NCI-H460 (cell line): ENCODE results near the gene KRT6A. TPM values are rescaled to one million over a fixed set of nuclear protein-coding genes. Genes with fewer than 3 reads are reported as not detected.

Experiments used
- DNase-seq: peaks from one replicate; pipeline ENCODE4 v3.0.0-alpha.2; 2016; ENCODE audit warnings: low read depth; ENCODE audit errors: extremely low read depth
- polyA plus RNA-seq: library from polyadenylated mRNA; depleted of rRNA; stranded (reverse); fragments of >200 nt; gene quantifications from 2 replicates; pipeline ENCODE4 v1.2.3, GENCODE V29; 2014; cell fraction: nucleus; rRNA removed
- total RNA-seq: library from RNA; depleted of rRNA; stranded (reverse); fragments of >200 nt; shearing (Covaris generic); gene quantifications from 2 replicates; pipeline ENCODE4 v1.2.3, GENCODE V29; 2014; rRNA removed

The KRT6A gene
- total RNA-seq: not detected in 2 replicates
- not detected in 2 replicates for polyA plus RNA-seq

DNA sequence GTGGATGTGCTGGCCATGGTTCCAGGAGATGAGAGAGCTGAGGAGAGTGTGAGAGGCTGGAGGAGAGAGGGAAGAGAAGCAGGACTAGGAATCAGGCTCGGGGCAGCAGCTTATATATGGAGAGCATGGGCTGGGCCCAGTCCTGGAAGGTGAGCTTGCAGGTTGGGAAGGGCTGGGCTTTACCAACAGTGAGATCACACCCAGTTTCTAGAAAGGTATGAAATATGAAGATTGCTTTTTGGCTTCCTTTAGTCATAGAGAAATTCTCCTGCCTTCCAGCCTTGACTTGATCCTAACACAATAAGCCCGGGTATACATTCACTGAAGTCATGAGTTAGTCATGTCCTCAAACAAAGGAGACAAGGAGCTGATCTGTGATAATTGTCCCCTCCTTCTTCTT lies at the start of gene KRT6A:
KRT6A (minus strand) TSS at position 86 of the 400 bp plus-strand sequence; CDS start at position 17, 69 bp downstream.
- DNase-seq: no peak

DNA sequence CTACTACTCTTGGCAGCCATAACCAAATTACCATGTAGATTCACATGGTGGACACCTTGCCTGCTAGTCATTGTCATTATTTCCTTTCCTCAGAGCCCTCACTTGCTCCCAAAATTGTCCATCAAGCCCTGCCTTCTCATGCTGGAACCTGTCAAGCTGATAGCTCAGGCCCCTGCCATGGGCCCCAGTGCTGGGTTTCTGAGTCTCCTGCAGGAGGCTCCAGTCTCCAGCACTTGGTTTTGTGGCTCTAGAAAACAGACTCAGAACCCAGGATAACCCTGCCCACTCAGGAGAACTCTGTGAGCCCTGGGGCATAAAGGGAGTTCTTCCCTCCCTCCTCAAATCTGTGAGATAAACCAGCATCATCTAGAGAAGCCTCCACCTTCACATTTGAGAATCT lies 49.1 kb upstream of the KRT6A start:
- no peak for DNase-seq

DNA sequence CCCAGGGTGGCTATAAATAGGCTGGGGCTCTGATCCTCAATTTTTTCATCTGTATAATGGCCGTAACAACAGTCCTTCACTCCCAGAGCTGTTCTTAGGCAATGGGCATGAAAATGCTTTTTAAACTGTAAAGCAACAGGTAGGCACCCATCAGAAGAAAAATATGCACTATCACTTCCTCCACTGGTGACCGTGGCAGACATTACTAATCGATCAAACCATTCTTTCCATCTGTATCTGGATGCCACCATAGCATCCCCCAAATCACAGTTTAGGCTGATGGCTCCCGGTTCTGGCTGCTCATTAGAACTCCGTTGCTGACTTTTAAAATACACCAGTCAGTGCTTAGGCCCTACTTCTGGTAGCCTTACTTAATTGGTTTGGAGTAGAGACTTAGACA lies 48.7 kb upstream of the KRT6A start:
- DNase-seq: no peak

DNA sequence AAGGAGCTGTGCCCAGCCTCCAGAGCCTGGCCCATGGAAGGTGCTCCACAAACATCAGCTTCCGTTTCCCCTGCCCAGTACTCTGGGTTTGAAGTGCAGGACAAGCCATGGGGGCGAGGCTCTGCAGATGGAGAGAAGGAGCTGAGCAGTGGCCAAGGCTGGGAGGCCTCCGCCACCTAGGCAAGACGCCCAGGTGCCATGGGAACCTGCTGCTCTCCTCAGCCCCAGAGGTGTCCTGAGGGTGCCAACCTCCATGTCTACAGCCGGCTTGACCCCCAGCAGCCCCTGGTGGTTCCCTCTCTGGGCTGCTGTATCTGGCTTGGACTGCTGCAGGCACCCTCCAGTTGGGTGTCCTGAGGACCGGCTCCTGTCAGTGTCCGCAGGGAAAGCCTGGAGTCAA lies 47.5 kb upstream of the KRT6A start:
- DNase-seq: no peak

DNA sequence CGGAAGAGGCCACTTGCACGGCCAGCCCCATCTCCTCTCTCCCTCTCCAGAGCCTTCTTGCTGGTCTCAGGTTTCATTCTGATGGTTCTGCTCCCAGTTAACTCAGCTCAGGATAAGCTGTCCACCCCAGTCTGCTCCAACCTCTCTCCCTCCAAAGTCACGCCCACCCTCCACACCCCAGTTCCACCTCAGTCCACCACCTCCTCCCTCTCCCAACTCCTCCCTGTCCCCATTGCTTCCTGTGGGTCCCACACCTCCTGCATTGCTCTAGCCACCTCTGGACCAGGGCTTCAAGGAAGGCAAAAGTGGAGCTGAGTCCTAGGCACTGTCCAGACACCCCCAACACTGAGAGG lies 46.7 kb upstream of the KRT6A start:
- no peak for DNase-seq

DNA sequence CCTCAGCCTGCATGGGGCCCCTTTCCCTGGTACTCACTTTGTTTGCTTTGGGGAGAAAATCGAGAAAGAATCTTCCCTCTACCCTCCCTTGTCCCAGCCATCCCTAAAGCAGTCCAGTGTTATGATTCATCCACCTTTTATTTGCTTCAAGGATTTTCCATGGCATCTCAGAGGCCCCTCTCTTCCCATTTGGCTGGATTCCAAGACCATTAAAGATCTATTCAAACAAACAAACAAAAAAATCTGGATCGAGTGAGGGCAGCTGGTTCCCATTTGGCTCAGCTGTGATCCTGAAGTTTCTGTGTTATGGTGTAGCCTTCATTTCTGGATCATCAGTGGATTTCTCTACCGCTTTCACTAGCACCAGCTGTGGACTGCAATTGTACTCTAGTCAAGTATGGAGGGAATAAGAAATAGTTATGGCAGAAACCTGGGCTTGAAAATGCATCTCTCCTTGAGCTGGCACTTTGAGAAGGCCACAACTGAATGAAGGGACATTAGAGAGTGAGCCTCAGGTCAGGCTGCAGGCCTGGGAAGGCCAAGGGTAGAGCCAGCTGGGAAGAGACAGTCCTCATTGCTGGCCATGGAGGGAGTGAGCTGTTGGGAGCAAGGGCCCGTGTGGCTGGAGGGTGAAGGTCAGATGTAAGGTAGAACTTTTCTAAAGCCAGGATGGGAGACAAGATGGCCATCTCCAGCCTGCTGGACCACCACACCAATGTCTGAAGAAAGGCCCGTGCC lies 46.2 kb upstream of the KRT6A start:
- no peak for DNase-seq

DNA sequence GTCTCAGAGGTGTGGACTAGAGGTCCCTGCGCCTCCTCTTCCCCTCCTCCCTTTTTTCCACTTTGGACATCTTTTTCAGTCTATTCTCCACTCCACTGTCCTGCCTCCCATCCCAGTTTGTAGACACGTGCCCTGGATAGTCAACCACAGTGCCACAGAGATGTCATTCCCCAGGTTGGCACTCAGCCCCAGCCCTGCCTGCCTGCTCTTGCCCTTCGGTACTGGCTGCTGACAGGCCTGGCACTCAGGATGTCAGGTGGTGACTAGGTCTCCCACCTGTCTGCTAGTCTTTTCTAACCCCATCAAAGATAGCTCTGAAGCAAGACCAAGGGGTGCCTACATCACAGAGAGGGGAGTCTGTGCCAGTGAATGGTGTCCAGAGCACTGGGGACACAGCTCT lies 44.0 kb upstream of the KRT6A start:
- no peak for DNase-seq

DNA sequence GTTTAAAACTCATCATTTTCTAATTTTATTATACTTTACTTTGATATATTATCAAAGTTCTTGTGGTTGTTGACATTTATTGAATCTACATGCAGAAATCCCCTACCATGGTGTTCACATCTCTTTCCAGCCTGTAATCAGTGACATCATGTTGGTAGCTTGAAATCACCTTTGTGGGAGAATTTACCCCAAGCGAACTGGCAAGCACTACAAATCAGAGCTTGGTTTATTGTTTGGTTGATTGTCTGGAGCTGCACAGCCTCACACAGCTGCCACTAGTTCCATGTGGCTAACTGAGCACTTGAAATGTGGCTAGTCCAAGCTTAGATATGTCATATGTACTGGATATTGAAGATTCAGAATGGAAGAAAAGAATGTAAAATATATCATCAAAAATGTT lies 42.5 kb upstream of the KRT6A start:
- DNase-seq: no peak

DNA sequence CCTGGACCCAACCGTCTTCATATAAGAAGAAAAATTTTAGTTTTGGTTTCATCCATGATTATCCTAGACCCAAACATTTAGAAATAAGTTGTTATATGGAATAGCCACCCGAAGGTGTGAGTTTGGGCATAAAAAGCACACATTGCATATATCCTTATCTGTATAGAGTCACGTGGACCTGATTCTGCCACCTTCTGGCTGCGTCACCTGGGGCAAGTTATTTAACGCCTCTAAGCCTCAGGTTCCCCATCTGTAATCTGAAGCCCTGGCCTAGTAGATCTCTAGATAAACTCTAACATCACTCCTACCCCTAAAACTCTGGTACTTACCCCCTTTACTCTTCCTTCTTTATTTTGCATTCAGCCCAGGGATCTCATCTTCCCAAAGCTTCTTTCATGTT lies 41.4 kb upstream of the KRT6A start:
- DNase-seq: no peak

DNA sequence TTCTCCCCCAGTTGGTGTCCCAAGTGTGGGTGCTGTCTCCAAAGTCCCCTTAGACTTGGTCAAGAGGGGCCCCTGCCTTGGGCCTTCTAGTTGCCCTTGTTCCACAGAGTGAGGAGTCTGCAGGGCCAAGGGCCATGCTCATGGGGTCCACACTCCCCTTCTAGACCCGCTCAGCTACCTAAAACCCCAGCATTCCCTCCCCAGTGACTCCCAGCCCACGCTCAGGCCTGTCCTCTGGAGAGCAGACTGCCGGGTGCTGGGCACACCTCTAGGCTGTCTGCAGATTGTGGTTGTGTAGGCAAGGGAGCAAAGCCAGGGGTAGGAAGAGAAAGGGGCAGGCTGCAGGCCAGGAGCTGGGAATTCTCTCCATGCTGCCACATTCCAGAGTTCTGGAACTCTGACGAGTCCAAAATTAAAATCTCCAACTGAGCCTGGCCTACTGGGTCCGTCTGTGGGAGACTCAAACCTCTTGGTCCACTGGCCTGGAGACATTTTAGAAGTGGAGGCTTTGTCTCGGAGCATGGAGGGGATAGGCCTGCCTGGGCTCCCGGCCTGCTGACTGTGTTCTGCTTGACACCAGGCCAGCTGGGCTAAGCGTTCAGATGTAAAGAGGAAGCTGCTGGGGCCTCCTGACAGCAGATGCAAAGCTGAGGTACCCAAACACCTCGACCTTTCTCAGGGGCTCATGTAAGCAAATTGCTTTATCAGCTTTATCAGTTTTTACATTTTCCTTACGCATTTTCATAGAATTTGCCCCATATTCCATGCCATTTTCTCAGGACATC lies 40.8 kb upstream of the KRT6A start:
- DNase-seq: no peak

DNA sequence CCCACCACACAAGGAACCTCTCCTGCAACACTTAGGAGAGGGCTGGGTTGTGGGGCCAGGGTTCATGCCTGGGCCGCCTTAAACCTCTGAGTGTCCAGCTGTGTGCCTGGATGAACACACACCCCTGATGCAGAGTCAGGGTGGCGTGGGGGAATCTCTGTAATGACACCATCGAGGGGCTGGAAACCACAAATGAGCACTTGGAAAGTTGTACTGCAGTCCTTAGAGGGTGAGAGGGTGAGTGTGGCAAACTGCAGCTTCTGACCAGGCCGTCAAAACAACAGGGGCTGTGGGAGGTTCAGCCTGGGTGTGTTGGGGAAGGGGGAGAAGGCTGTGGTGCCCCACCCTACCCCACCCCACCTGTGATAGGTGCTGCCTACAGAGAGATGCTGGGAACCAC lies 39.6 kb upstream of the KRT6A start:
- DNase-seq: no peak

DNA sequence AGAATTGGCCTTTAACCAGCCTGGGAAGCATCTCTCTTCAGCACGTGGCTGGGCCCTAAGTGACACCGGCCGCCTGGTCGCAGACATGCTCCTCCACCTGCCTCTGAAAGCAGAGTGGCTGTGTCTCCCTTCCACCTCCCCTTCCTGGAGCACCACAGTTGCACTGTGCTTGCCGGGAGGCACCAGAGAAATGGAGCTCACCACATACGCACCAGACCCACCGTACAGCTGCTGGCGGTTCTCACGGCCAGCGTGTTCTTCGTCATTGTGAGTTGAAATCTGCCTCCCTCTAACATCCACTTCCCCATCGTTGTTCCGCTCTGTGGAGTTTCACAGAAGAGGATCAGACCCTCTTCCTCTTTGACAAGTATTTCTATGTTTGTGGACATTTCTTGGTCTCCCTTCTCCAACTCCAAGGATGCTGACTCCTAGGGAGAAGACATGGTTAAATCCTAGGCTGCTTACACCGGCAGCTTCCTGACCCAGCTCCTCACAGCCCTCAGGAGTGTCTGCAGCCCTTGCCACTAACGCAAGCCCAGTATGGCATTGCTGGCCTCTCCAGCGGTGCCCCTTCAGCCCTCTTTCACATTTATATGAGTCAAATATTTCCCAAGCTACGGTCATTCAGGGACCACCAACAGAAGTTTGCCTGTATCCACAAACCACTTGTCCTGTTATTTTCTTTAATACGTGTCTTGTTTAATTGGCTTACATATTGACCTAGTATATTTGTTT lies 38.7 kb upstream of the KRT6A start:
- DNase-seq: no peak

DNA sequence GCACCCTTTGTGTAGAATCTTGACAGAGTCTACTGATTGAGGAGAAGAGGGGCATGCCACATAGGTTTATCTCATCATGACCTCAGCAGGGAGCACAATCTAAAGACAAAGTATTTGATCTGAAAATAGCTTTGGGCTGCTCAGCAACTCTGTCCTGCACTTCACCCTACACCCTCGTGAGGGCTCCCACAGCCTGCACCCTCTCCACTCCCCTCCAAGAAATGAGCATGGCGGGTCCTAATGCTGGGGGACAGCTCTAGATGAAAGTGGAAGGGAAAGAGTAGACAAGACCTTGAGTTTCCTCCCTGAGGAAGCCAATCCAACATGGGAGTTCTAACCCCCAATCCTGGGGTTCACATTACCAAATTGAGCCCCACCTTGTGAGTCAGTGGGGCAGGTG lies 37.8 kb upstream of the KRT6A start:
- DNase-seq: no peak

DNA sequence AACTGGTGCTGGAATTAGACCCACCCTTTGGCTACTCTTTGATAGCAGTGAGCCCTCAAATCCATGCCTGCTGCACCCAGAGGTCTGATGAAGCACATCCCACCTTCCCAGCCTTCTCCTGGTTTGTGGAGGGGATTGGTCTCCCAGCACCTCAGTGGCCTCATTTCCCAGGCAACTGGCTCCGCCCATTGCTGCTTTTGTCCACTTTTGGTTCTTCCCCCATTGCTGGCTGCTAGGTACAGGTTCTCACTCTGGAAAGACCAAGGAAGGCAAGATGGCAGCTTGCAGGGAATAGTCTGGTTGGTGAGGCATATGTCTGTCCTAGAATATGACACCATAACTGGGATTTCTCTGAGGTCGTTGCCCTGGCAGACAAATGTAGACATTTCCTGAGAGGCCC lies 37.3 kb upstream of the KRT6A start:
- DNase-seq: no peak

DNA sequence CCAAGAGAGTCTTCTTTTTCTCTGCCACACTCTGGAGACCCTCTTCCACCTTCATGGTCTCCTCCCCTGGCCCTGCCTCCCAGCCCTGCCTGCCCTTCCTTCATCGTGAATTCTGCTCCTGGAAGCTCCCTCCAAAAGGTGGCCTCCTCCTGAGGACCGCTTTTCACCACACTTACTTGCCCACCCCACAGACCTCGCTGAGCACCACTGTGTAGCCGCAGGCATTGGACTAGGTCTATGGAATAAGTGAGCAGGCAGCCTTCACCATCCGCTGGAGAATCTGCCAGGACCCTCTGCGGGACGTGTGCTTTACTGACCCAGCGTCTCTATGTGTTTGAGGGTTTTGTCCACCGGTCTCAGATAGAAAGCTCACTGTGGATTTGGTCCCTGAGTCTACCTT lies 36.8 kb upstream of the KRT6A start:
- DNase-seq: no peak

DNA sequence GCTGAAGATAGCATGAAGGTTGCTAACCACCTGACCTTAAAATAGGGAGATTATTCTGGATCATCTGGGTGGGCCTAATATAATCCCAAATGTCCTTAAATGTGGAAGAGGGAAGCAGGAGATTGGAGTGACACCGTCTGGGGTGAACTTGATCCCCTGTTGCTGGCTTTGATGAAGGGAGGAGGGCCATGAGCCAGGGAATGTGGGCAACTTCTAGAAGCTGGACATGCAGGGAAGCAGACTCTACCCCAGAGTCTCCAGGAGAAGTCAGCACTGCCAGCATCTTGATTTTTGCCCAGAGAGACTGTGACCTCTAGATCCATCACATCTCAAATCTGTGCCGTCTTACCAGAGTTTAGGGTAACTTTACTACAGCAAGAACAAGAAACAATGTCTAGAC lies 36.4 kb upstream of the KRT6A start:
- DNase-seq: no peak

DNA sequence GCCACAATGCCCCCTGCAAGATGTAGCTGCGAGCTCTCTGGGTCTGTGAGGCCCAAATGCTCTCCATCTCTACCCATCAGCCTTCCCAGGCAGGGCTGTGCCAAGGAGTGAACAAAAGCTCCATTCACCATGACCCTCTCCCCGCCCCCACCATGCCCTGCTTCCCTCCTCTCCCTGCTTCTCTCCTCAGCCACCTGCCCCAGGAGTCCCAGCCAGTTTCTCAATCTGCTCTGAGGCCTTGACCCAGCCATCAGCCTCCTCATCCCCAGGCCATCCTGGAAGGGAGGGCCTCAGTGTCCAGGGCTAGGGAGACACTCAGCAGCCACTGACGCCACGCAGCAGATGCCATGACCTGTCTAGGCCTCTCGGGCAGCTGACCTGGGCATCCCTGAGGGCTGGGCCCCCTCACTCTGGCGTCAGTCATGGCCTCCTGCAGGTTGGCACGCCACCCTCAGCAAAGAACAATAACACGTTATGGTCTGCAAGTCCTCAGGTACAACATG lies 35.6 kb upstream of the KRT6A start:
- no peak for DNase-seq

DNA sequence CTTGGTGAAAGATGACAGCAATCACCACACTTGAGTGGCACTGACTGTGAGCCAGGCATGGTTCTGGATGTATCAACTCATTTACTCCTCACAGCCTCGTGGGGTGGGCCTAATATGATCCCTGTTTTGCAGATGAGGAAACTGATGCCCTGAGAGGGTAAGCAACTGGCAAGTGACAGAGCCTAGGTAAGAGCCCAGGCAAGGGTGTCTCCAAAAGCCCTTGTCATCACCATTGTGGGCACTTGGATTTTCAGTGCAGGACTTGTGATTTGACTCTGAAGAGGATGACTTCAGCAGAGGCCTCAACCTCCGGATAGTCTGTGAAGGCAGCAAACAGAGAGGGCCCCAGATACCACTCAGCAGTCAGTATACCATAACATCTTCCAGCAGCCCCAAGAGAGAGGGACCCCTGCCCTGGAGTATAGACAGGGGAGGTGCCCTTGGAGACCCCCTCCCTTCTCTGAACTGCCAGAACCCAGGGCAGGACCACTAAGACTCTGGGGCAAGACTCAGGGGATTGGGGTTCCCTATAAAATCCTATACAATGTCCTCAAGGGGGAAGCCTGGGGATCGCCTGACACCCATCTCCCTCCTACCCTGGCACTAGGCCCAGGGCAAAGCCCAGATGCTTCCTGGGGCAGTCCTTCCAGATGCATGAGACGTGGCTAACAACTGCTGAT lies 34.2 kb upstream of the KRT6A start:
- no peak for DNase-seq

DNA sequence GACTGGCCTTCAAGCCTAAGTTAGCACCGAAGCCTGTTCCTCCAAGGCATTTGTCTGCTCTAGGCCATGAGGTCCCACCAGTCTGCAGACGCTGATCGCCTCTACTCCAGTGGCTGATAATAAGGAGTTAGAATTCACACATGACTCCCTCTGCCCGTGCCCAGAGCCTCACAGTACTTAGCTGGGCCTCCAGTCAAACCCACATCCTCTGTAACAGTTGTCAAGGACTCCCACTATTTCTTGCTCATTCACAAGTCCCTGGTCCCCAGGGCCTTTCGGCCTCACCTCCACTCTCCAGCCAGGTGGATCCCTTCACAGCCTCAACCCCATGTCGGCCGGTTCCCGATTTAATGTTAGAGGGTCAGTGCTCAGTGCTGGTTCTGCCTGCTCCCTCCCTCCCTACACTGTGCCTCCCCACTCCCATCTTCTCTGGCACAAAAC lies 33.5 kb upstream of the KRT6A start:
- DNase-seq: no peak

DNA sequence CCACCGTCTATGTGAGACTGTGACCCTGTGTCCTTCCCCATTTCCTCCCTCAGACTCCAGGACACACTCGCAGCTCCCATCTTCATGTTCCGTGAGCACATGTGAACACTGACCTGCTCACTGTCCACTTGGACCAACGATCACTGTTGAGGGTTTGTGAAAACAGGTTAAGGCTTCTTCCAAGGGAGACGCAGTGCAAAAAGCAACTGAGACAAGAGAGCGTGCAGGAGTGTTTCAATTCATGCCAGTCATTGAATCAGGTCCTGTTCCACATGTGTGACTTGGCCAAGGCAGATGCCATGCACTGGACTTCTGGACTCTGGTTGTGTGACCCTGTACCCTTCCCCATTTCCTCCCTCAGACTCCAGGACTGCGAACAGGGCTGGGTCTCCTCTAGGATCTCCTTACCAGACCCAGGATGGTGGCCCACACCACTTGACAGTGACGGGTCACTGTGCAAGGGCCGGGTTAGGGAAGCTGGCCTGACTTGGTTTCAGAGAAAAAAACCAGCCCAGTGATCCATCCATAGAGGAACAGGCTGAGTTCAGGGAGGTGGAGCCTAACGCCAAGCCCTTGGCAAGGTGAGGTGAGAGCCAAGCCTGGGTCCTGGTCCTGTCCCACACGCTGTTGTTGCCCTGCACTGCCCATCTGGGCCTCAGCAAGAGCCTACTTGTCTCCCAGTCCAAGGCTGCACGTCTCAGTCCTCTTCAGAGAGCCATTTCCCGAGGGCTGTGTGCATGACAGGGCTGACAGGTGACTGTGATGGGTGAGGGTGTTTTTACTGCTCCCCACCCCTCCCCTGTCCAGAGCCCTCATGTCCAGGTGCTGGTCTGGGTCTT lies 32.8 kb upstream of the KRT6A start:
- no peak for DNase-seq
